ENCODE measurements around the gene SLFN14. TPM values are rescaled to one million over a fixed set of nuclear protein-coding genes. Genes with fewer than 3 reads are reported as not detected.

Gene SLFN14
- total and polyA plus RNA-seq, 2 experiments from 2014 or later, result 0.10 TPM; not detected in 1

- Histone ChIP-seq H3K36me3 (ENCODE audit: insufficient read depth) (no peaks in the 10 kb centered on the region), H3K27me3 (ENCODE audit: insufficient read depth) (peaks cover 23% of the 10 kb centered on the region; the same call in 1 of the 2 replicates), H2AFZ (no peak overlapping the region), H3K4me1 (ENCODE audit: insufficient read depth) (no peaks in the 10 kb centered on the region), H3K4me3 (no peak overlapping the region), H4K20me1 (replicated peaks; ENCODE audit: insufficient read depth) (no peaks in the 10 kb centered on the region), H3F3A (replicated peaks; ENCODE audit: low read depth) (no peaks in the 10 kb centered on the region), H3K9me2 (ENCODE audit: insufficient read depth) (0 out of 2 replicates have a peak, but pooled peaks cover 3% of the 10 kb centered on the region), H3K79me2 (replicated peaks; ENCODE audit: insufficient read depth) (no peaks in the 10 kb centered on the region), H3K27ac (ENCODE audit: low read depth) (no peak overlapping the region), H3K4me2 (no peak overlapping the region)
- Mint-ChIP-seq H3K27me3 (ENCODE audit: insufficient read depth, low read depth, poor library complexity) (peaks cover 3% of the 10 kb centered on the region), H3K36me3 (ENCODE audit: low read depth) (no peaks in the 10 kb centered on the region), H3K4me3 (no peak overlapping the region), H3K4me1 (no peaks in the 10 kb centered on the region), H3K9me3 (peaks cover 3% of the 10 kb centered on the region; the same call in 2 of the 3 replicates), H3K27ac (no peak overlapping the region)
- ATAC-seq (no peak), DNase-seq (ENCODE audit: low spot score) (no peak)
- TF ChIP-seq ZNF114 (CRISPR knock-in tag; IDR thresholded peaks at IDR 0.05), result no peak
- TF ChIP-seq CTCF (conservative IDR thresholded peaks at IDR 0.05; ENCODE audit: low read depth in 2 of 2), result no peak
- TF ChIP-seq ETS1 (IDR thresholded peaks at IDR 0.05), result no peak
- no peak for TF ChIP-seq POLR2AphosphoS5 (IDR thresholded peaks at IDR 0.05; ENCODE audit: low read depth)
- TF ChIP-seq NANOG (IDR thresholded peaks at IDR 0.05; ENCODE audit: borderline replicate concordance), result no peak
- no peak for TF ChIP-seq ZNF331 (CRISPR knock-in tag; IDR thresholded peaks at IDR 0.05; ENCODE audit: low read depth)
- no peak for TF ChIP-seq EZH2phosphoT487 (IDR thresholded peaks at IDR 0.05; ENCODE audit: unreplicated experiment)
- TF ChIP-seq STAT1 (IDR thresholded peaks at IDR 0.05; ENCODE audit: unreplicated experiment), result no peak
- no peak for TF ChIP-seq EZH2 (IDR thresholded peaks at IDR 0.05; ENCODE audit: low read depth, unreplicated experiment)
- TF ChIP-seq JUNB (IDR thresholded peaks at IDR 0.05; ENCODE audit: unreplicated experiment), result no peak
- TF ChIP-seq CREB1 (CRISPR knock-in tag; IDR thresholded peaks at IDR 0.05; ENCODE audit: low read depth), result no peak
- no peak for TF ChIP-seq REST (IDR thresholded peaks at IDR 0.05; ENCODE audit: unreplicated experiment)
- TF ChIP-seq ZNF462 (CRISPR knock-in tag; IDR thresholded peaks at IDR 0.05), result no peak
These were observed 46.1 kb downstream of the SLFN14 start for GRCh38 chr17:35514564-35514963.
